Measurements from ENCODE around the gene SCRN1. TPM values are rescaled to one million over a fixed set of nuclear protein-coding genes. Genes with fewer than 3 reads are reported as not detected.
"Not testable (repeated sequence)": the region's sequence is repeated elsewhere in the genome, so short reads cannot be mapped to it uniquely, and the experiment has no call there.

Gene SCRN1
- total RNA-seq, 1 donor from 2014 or later, result 29.2 TPM

DNA sequence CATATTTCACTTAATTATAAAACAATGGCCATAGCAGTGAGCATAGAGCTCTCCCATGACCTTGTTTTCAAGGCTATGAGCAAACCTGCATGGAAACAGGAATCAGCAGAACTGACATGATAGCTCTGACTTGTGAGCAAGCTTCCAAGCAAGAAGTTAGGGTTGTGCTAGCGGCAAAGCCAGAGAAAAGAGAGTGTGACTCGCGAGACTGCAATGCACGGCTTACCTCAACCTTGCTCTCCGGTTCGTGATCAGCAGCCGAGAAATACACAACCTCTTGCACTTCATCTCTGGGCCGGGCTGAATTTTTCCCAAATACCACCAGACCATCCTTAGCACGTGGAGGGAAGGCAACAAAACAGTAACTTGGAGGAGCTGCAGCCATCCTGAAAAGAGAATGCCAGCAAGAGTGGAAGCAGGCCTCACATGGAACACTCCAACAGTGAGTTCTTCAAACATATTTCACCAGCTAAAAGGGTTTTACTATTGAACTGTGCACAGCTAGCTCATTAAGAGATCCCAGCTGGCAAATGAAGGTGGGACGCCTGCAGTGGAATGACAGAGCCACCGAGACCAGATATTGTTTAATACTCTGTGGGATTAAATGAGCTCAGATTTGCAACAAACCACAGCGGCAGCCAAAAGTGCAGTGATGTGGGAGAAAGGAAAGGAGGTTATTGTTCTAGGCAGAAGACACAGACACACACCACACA lies 20.8 kb downstream of the SCRN1 start:
- DNase-seq, result no peak

DNA sequence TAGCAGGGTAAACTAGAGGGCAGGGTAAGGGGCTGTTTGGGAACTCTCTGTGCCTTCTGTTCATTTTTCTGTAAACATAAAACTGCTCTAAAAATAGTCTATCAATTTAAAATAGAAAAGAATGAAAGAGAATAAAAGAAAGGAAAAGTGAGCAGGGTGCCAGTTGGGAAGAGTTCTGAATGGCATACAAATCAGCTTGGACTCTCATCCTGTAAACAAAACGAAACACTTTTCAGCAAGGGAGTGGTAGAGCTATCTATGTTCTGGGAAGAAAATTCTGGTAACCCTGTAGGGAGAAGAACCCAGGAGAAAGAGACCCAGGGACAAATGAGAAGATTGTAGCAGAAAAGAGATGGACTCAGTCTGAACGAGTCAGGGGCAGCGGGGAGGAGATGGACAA lies 24.6 kb downstream of the SCRN1 start:
- no peak for DNase-seq

DNA sequence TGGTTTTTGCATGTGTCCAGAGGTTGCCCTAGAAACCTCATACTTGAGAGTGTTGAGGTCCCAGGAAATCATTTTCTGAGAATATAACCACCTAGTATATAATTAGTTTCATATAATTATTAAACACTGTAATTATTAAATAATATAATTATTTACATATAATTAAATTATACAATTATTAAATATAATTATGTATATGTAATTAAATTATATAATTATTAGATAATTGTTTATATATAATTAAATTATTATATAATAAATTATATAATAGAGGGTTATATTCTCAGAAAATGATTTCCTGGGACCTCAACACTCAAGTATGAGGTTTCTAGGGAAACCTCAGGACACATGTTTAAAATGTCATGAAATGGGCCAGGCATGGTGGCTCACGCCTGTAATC lies 27.6 kb downstream of the SCRN1 start:
- DNase-seq, result no peak

DNA sequence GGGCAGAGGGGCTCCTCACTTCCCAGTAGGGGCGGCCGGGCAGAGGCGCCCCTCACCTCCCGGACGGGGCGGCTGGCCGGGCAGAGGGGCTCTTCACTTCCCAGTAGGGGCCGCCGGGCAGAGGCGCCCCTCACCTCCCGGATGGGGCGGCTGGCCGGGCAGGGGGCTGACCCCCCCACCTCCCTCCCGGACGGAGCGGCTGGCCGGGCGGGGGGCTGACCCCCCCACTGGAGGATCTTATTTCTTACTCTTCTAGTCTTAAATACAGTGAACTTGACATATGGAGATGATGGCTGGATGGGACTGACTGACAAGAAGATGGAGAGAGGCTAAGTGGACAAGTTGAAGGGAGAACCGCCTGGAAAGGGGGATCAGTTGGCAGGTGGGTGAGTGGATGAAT lies 28.0 kb downstream of the SCRN1 start:
- DNase-seq, result not testable (repeated sequence)

DNA sequence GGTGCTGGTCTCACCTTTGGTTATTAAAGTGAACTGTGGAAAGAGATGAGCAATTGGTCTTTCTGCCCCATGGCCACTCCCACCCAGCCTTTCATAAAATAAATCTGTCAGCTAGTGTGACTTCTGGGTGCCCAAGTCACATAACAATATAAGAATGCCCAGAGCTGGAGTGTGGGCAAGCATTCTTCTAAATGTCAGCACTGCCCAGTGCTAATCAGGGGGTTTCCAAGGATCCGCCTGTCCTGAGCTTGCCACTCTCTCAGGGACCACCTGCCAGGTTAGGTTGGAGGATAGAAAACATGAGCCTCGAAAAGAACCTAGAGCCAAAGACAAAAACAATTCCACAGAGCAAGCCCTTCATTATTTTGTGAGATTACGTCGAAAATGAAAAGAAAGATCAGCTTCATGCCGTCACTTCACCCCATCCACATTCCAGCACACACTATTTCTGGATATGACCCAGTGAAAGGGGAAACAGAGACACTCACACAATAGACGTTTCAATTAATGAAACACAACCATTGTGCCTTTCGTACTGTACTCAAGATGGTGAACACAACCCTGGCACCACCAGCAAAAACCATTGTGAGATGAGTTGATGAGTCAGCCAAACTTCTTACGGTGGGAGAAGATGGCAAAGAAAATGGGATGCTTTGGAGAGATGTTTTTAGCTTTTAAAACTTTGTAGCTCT lies 30.8 kb downstream of the SCRN1 start:
- no peak for DNase-seq

DNA sequence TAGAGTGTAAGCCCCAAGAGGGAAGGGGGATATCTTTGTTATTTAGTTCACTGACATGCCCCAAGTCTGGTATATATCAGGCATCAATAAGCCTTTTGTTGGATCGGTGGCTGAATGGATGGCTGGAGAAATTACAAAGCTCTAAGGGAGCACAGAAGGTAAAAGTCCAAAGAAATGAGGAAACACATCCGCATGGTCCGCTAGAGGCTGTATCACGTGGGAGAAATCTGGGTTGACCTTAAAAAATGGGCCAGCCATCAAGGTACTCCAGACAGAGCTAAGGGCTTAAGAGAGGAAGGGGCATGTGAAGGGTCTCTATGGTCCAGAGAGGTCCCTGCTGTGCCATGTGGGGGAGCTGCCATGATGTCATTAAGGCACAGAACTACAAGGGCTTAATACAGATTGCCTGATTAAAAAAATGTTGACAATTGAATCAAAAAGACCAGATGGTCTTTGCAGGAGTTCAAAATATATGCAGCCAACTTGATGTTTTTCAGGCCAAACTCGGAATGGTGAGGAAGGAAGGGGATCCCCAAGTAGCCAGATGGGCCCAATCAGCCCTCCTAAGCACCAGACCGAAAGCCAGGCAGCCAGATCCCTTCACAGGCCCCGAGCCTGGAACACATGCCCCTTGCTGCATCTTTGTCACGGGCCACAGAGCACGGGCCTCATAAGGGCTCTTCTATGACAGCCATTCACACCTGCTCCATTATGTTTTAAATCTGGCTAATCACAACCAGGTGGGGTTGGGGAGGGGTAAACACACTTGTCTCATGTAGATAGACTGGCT lies 31.9 kb downstream of the SCRN1 start:
- no peak for DNase-seq

DNA sequence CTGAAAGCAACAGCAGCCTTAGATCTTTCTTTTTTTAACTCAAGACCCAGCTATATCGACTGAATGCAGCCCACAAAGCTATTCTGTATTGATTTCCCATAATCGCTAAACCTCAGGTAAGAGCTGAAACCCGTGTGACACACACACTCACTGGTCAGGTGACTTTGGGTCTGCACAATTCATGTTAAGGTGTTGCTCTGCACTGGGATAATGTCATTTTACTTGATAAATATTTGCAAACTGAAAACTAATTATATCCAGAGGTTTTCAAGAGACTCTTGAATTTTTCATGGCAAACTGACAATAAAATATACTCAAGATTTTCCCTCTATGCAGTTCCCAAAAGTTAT lies 33.1 kb downstream of the SCRN1 start:
- no peak for DNase-seq

DNA sequence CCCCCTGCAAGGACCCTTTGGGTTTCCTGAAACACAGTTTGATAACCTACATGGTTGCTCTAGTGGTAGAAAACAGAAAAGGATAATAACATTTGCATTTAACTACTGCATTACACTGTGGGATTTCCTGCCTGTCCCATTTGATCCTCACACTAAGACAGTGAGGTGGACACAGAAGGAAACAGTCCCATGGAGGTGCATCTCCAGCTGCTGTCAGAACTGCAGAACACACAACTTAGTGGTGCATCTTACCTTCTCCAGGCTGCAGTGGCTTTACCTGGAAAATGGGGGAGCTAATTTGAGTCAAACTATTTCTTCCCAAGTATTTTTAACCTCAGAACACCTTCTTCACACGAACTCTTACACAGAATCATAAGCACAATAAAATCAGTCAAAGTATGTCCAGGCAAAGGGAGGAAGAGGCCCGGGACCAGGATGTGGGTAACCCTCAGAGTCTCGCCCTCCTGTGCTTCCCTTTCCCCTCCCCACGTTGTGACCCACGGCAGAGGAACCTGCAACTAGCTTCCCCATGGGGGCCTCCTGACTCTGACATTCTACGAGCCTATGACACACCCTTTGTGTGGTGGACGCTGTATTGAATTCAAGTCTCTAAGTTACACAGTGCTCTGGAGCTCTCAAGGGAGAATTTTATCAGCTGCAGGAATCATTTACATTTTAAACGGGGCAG lies 33.7 kb downstream of the SCRN1 start:
- no peak for DNase-seq

DNA sequence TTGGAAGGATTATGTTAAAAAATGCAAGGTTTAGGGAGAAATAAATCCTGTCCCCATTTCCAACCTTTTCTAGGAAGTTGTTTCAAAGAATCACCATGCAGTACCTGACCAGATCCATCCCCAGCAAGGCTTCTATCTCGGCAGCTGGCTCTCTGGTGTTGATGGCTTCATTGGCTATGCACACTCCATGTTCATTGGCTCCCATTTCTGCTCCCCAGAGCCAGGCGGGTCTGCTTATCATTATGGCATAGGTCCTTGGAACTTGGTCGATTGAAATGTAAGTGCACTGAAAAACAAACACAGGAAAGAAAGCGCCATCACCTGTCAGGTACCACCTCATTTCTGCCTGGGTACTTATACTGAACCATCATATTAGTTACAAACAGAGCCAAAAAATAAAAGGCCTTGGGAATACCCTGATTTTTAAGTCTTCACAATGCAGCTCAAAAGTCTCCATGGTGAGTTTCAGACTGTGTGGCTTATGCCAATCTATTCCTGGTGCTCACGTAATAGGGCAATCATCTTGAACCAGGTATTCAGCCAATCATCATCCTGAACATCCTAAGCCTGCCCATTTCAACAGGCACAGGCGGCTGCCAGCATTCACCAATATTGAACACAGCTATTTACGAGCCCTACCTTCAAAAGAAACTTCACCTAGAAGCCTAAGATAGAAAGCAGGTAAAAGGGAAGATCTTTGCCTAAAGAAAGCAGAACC lies 34.4 kb downstream of the SCRN1 start:
- no peak for DNase-seq

DNA sequence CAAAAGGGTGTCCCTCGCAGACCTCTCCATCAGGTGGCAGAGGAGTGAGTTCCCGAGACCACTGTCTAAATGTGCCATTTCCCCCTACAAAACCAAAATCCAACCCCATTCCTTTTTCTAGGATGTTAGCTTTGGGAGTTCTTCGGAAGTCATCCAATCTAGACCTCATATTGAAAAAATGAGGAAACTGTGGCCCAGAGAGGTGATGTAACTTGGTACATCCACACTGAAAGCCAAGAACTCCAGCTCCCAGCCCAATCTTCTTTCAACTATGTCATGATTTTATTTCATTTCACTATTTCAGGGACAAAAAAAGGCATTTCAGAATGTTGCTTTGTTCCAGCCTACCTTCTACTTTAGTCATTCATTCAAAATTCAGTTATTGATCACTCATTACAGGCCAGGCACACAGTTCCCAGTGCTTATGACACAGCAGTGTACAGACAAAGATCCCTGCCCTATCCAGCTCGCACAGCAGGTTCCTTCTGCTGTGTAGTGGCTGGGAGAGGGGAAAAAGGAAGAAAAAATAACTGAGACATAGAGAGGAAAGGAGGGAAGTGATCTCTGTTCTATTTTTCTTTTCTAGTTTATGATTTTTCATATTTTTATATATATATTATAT lies 35.8 kb downstream of the SCRN1 start:
- DNase-seq, result peak; percentile 64

DNA sequence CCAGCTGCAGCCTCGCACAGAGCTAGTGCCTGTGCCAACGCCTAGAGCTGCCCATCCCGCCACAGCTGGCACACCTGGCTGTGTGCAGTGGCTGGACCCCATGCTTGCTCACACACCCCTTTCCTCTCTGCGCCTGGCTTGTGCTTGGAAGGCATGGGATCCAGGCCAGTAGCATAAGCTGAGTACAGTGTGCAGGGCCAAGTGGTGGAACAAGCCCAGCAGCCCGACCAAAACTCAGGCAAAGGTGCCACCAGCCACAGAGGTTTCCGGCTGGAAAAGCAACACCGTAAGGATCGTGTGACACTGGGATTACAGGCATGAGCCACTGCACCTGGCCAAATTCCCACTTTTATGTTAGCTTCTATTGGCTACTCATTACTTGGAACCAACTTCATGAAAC lies 38.4 kb downstream of the SCRN1 start:
- DNase-seq, result no peak

DNA sequence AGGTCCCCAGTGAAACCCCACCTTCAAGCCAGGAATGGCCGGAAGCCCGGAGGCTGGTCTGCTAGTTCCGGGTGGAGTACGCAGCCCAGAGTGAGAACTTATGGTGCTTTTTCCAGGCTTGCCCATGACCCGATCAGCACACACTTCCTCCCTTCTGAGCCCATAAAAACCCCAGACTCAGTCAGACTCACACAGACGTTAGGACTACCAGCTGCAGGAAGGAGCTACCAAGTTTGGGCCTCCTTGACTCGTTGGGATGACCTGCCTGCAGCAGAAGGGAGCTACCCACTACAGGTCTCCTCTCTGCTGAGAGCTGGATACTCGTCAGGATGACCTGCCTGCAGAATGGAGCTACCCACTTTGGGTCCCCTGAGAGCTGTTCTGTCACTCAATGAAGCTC lies 39.1 kb downstream of the SCRN1 start:
- DNase-seq, result no peak

DNA sequence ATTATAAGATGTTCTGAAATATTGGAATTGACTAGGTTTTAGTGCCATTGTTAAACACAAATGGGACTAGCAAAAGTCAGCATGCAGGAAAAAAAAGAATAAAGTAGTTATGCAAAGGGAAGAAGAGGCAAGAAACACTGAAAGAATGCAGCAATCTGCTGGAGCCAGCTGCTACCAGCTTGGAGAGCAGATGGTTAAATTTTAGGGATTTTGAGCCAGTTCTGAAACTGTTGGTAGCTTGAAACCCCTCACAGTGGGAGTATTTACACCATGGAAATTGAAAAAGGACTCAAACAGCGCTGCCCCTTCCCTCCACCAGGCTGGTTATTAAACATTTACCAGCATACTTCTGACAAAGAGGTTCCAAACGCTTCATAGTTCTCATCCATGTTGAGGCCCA lies 41.0 kb downstream of the SCRN1 start:
- DNase-seq, result no peak

DNA sequence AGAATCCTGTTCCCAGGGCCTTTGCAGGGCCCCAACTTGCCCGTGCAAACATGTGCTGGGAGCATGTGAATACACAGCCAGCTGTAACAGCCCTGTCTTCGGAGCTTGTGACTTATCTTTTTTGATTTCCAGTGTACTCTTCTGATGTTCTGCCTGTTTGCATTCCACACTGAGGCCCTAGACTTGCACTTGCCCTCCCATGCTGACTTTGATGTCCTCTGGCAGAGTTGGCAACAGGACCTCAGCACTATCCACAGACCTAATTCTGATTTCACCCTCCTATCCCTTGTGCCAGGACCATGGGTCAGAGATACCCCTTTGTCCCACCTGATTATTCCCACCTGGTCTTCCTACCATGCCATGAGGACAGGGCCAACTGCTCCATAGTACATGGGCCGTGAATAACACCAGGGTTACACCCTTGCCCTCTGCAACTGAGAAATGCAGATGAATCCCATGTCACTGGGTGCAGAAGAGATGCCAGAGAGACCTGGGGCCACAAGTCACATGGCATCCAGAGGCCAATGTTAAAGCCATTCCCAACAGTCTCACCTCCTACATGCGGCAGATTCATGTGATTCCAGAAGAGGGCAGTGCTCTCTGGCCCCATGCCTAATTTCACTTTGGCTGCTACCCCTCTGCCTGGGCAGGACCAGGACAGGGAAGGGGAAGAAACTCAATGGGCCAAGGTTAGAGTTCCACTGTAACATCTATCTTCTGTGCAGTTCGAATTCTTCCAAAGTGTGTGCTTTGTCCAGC lies 43.0 kb downstream of the SCRN1 start:
- no peak for DNase-seq

DNA sequence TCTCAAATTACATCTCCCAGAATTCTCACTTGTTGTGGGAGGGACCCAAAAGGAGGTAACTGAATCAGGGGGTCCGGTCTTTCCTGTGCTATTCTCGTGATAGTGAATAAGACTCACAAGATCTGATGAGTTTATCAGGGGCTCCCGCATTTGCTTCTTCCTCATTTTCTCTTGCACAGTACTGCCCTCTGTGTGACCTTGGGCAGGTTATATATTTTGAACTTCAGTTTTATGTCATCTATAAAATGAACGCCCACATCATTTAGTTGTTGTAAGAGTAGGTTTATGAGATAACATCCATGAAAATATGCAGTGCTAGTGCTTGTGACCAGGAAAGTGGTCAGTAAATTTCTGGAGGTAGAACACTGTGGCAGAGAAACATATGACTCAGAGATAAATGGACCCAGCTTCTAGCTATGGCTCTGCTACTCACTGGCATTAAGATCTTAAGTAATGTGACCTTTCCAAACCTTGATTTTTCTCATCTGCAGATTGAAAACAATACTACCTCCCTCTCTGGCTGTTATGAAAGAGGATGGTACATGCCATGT lies 44.3 kb downstream of the SCRN1 start:
- no peak for DNase-seq

DNA sequence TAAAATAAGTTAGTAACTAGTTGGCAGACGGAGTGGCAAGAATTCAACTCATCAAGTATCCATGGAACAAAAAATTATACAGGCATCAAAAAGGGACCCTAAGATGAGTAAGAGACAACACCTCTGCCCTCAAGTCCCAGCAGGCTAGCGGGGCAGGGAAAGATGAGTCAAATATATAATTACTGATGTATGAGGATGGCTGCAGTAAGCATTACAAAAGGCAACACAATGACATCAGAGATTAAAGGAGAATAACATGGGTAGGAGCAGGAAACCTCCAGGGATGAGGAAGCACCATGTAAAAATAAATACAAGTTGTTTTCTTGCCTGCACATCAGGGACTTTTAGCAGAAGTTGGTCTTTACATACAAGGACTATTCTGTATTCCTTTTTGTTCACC lies 49.4 kb downstream of the SCRN1 start:
- DNase-seq, result no peak

DNA sequence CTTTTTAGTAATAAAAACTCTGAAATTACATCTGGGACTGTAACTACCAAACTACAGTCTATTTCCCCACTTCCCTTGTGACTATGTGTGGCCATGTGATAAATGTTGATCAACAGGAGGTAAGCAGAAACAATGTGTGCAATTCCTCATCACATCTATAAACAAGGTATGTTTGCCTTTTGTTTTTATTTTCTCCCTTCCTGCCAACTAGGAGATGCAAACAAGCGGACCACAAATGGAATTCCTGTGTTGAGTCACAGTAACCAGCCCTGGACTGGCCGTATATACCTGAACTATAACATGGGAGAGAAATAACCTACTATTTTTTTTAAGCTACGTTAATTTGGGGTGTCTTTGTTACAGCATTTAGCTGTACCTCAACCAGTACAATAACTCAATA lies 52.5 kb downstream of the SCRN1 start:
- DNase-seq, result no peak

DNA sequence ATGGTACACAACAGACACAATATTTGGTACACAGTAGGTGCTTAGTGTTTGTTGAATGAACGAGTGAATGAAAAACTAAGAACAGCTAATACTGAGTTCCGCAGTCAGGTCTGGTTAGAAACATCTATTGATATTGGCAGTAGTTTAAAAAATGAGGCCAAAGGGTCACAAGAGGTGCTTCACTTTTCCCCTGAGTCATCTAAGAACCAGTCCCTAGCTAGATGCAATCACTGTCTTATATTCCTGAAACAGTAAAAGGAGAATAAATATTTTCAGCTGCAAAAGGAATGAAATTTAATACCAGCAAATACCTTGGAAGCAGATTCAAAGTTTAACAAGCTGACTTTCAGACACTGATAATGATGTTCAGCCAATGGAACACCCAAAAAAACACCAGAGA lies 54.5 kb downstream of the SCRN1 start:
- no peak for DNase-seq

DNA sequence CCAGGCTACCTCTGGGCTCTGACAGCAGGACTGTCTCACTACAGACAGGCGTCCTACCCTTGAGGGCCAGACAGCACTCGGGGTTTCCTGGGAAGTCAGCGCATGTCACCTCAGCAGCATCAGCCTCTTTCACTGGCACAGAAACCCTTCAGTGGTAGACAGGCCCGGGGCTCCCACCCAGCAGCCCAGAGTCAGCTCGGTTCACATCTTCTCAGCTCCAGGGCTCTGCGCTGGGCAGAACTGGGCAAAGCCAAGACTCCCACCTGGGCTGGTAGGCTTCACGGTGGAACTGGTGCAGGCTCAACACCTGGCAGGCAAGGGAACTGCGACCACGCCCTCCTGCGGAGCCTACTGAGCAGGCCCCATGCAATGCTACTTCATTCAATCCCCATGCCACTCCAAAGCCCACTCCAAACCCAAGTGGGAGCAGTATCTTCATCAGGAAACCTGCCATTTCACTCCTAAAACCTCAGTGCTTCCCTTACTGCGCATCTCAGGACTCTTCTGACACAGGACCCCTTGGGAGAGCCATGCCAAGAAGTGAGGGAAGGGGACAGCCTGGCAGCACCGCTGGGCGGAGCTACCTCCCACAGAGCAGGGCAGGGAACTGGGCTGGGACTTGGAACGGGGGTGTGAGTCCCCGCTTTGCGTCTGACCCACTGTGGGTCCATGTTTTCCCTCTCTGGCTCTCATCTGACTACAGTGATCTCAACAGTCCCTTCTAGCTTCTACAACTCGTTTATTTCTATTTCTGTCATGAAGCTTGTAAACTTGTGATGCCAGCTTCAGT lies 60.4 kb downstream of the SCRN1 start:
- no peak for DNase-seq

DNA sequence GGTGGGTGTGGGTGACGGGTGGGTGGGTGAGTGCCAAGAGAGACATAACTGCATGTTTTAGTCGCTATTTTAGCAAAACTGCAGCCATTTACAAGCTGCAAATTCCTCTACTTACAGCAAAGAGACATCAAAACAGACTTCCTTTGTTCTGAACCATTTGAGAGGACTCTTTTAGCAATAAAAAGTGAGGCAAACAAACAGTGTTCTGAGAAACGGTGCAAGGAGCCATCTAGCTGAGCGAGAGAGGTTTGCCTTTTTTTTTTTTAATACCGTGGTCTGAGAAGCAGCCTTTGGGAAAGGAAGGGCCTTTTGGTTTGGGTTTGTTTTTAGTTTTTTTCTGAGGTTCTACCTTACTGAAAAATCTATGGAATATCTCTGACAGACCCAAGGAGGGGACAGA lies 62.9 kb downstream of the SCRN1 start:
- no peak for DNase-seq

Measured in skin of body (tissue), 2 donors.